OCI-LY3 (cell line): ENCODE measurements around the gene PXK.

ENCODE experiments used
- EZH2phosphoT487 ChIP-seq: fragments of 200-600 bp; shearing (Covaris generic); IDR thresholded peaks from 2 replicates; pipeline ENCODE4 v1.6.1; 2018; ENCODE audit warnings: antibody characterized with exemption, mixed run types, low read depth
- TF ChIP-seq, protein P1 (sequence below): fragments of 200-600, 300-600 bp; sonication (generic); IDR thresholded peaks from 2 replicates; pipeline ENCODE4 v1.5.1; 2014; ENCODE audit warnings: antibody characterized with exemption, low read length, low read depth

DNA sequence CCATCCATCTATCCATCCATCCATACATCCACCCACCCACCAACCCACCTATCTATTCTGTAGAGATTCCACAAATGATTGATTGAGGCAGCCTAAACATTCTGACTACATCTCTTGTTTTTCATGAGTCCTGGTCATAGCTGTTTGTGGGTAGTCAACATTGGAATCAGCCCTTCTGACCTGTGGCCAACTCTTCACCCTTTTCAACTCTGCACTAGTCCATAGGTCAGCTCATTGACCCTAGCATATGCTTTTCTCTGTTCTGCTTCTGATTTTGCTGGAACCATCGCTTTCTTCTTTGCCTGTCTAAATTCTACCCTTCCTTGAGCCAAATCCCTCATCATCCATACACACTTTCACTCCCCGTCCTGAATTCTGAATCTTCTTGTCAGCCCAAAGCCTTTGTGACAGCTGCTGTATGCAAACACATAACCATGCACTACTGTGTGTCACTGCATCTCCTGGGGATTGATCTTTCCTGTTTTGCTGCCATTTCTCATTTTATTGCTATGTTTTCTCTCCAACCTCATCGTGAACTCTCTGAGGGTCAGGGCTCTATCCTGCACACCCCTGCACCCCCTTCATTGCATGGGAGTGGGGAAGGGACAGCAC, 142.4 kb downstream of the PXK start:
- TF ChIP-seq, protein P1, sequence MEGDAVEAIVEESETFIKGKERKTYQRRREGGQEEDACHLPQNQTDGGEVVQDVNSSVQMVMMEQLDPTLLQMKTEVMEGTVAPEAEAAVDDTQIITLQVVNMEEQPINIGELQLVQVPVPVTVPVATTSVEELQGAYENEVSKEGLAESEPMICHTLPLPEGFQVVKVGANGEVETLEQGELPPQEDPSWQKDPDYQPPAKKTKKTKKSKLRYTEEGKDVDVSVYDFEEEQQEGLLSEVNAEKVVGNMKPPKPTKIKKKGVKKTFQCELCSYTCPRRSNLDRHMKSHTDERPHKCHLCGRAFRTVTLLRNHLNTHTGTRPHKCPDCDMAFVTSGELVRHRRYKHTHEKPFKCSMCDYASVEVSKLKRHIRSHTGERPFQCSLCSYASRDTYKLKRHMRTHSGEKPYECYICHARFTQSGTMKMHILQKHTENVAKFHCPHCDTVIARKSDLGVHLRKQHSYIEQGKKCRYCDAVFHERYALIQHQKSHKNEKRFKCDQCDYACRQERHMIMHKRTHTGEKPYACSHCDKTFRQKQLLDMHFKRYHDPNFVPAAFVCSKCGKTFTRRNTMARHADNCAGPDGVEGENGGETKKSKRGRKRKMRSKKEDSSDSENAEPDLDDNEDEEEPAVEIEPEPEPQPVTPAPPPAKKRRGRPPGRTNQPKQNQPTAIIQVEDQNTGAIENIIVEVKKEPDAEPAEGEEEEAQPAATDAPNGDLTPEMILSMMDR, result no peak
- no peak for TF ChIP-seq EZH2phosphoT487
